HG03521 (cell line): ENCODE measurements around the gene IAPP.
"Not testable (repeated sequence)": the region's sequence is repeated elsewhere in the genome, so short reads cannot be mapped to it uniquely, and the experiment has no call there.

ENCODE experiments used
- ATAC-seq: cut with Tn5 transposase; IDR thresholded peaks from one replicate; pipeline ENCODE4 v1.9.1; 2021; ENCODE audit warnings: mild to moderate bottlenecking, moderate library complexity; ENCODE audit not compliant: unreplicated experiment

IAPP gene

GRCh38 chr12:21372602-21373001 lies at the start of gene IAPP:
TSS of gene IAPP (plus strand) at chr12:21372902. CDS start at chr12:21373352, 450 bp downstream.
- no peak for ATAC-seq

- no peak for ATAC-seq
Observed at GRCh38 chr12:21323736-21324135, 49.0 kb upstream of the IAPP start.

DNA sequence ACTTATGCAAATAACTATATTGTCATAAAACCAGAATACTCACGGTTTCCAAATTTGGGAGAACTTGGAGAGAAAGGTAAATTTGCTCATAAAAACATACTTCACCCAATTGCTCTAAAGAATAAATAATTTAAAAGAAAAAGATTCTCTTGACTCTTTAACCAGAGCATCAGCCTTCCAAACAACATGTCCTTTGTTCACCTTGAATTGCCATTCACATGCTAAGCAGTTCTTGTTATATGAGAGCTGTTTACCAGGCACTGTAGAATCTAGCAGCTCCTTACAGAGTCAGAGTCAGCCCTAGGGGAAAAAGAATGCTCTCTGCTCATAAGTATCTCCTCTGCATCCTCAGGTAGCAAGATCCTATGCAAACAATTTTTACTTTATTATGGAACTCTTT lies 48.2 kb upstream of the IAPP start:
- ATAC-seq = no peak

DNA sequence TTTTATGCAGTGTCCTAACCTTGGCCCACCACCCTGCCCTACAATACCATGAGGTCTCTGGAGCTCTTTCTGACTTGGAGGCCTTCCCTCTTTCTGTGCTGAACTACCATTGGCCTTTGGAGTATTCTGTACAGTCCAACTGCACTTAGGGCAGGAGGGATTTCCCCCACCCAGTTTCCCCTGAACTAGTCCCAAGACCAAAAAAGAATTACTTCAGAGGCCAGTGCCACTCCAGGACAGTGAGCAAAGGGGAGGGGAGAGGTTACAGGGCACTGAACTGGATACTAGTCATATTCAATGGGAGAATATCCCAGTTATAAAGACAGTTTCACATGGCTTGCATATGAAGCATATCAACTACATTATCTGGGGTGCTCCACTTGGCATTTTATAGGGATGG lies 44.1 kb upstream of the IAPP start:
- no peak for ATAC-seq

- no peak for ATAC-seq
Observed at GRCh38 chr12:21330682-21331253, 41.9 kb upstream of the IAPP start.

GRCh38 chr12:21334771-21335325 lies 37.9 kb upstream of the IAPP start, which contains the start of gene SLCO1A2:
TSS of gene SLCO1A2 (minus strand) at chr12:21334917. CDS start at chr12:21334647, 270 bp downstream.
- no peak for ATAC-seq

DNA sequence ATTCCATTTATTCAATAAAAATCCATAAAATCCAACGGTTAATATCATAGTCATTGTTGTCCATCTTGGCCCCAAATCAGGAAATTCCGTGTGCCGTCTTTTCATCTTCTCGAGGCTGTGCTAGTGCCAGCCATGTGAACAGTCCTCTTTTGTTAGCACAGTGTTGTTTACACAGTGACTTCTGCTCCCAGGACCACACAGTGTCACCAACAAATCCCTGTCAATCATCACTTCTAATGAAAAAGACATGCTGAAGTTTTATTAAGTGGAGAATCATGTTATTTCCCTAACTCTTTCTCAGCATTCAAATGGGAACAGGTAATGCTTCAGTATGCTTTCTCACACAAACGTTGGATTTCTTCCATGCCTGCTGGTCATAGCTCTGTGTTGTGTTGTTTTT lies 36.0 kb upstream of the IAPP start:
- no peak for ATAC-seq

- no peak for ATAC-seq
Observed at GRCh38 chr12:21337453-21337852, 35.2 kb upstream of the IAPP start.

GRCh38 chr12:21337959-21338744 lies 34.5 kb upstream of the IAPP start:
- ATAC-seq = no peak

- no peak for ATAC-seq
Observed at GRCh38 chr12:21339921-21340320, 32.8 kb upstream of the IAPP start.

- no peak for ATAC-seq
Observed at GRCh38 chr12:21340403-21340802, 32.3 kb upstream of the IAPP start.

- no peak for ATAC-seq
Observed at GRCh38 chr12:21341769-21342168, 30.9 kb upstream of the IAPP start.

GRCh38 chr12:21343636-21344035 lies 29.1 kb upstream of the IAPP start:
- ATAC-seq = no peak

DNA sequence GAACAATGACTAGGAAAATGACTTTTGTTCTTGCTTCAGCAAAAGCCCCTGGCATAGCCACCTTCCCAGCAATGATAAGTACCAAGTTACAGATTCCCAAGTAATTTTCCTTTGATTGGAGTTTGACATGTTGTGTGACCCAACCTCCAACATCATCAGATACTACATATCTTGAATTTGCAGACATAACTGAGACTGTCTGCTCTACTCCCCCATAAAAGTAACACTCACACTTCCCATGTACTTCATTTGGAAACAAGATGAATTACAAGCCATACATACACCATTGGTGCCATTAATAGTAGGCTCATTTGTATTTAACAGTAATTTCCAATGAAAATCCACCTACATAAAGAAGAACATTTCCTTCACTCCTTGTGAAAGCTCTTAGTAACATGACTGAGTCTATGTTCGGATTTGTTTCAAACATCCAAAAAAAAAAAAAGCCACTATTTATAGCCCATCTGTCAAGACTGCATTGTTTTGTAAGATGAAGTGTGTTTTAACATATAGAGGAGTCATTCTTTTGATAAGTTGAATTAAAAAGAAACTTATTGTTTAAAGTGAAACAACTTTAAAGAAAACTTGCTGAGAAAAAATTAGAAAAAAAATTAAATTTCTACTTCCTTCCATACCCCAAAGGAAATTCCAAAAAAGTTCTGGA lies 26.0 kb upstream of the IAPP start:
- no peak for ATAC-seq

GRCh38 chr12:21350975-21351374 lies 21.7 kb upstream of the IAPP start:
- ATAC-seq = no peak

GRCh38 chr12:21353487-21353886 lies 19.2 kb upstream of the IAPP start:
- no peak for ATAC-seq

- no peak for ATAC-seq
Observed at GRCh38 chr12:21353948-21354347, 18.8 kb upstream of the IAPP start.

- ATAC-seq = no peak
Observed at GRCh38 chr12:21354641-21355040, 18.1 kb upstream of the IAPP start.

DNA sequence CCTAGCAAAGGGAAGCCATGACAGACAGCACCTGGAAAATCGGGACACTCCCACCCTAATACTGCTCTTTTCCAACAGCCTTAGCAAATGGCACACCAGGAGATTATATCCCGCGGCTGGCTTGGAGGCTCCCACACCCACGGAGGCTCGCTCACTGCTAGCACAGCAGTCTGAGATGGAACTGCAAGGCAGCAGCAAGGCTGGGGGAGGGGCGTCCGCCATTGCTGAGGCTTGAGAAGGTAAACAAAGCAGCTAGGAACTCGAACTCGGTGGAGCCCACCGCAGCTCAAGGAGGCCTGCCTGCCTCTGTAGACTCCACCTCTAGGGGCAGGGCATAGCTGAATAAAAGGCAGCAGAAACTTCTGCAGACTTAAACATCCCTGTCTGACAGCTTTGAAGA lies 12.1 kb upstream of the IAPP start:
- not testable (repeated sequence) for ATAC-seq

- ATAC-seq = no peak
Observed at GRCh38 chr12:21369141-21369980, 3.3 kb upstream of the IAPP start.
